GM13977 (cell line): ENCODE data around the gene CNGA1.
"Not testable (repeated sequence)": the region's sequence is repeated elsewhere in the genome, so short reads cannot be mapped to it uniquely, and the experiment has no call there.

ENCODE experiments used
- DNase-seq: peaks from one replicate; pipeline ENCODE4 v3.0.0; 2012; ENCODE audit warnings: low spot score
- CTCF ChIP-seq: IDR thresholded peaks from 2 replicates; pipeline ENCODE4 v1.5.1; 2012; ENCODE audit warnings: mild to moderate bottlenecking, control low read depth; ENCODE audit not compliant: insufficient read depth; ENCODE audit errors: extremely low read depth, missing control alignments
- in situ Hi-C: fragments of 300-500 bp; cut with MboI; formaldehyde crosslinking; loops from one replicate; pipeline ENCODE4 v1.12.0; 2022; ENCODE audit warnings: low sequenced_read_pairs, low pct_unique_long_range_greater_than_20kb, mixed read lengths, inconsistent platforms; ENCODE audit not compliant: unreplicated experiment

The CNGA1 gene

GRCh38 chr4:48015216-48015615 lies 1.3 kb downstream of the CNGA1 start:
- DNase-seq: peak; percentile 22
- in situ Hi-C loops: loop anchor here (10.0 kb wide), 1 partner anchor 70 kb away; no protein-coding TSS in a partner anchor
- no peak for TF ChIP-seq CTCF

DNA sequence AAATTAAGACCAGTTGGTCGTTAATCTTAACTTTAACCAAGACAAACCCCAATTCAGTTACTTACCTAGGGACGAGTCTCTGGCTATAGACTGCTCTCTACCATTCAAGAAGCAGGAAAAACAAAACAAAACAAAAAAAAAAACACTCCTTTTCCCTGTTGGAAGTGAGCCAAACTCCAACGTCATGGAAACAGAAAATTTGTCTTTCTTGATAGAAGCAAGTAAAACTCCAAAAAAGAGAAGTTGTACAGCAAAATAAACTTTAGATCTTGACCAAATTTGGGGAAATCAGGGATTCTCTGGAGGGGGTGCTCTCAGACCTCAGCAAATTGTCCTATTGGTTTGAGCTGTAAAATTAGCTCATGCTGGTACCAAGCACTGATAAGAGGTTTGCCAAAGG lies 3.7 kb downstream of the CNGA1 start:
- TF ChIP-seq CTCF: no peak
- DNase-seq: no peak
- in situ Hi-C loops: loop anchor here (10.0 kb wide), 1 partner anchor 72 kb away; no protein-coding TSS in a partner anchor

- in situ Hi-C loops: loop anchor here (10.0 kb wide), 1 partner anchor 73 kb away; no protein-coding TSS in a partner anchor
- TF ChIP-seq CTCF: no peak
- no peak for DNase-seq
Measured at GRCh38 chr4:48011722-48012121, 4.8 kb downstream of the CNGA1 start.

GRCh38 chr4:48010906-48011305 lies 5.6 kb downstream of the CNGA1 start:
- in situ Hi-C loops: loop anchor here (10.0 kb wide), 1 partner anchor 74 kb away; no protein-coding TSS in a partner anchor
- DNase-seq: not testable (repeated sequence)

GRCh38 chr4:48008021-48008596 lies 8.4 kb downstream of the CNGA1 start:
- TF ChIP-seq CTCF: no peak
- in situ Hi-C loops: no loop called here
- DNase-seq: no peak

DNA sequence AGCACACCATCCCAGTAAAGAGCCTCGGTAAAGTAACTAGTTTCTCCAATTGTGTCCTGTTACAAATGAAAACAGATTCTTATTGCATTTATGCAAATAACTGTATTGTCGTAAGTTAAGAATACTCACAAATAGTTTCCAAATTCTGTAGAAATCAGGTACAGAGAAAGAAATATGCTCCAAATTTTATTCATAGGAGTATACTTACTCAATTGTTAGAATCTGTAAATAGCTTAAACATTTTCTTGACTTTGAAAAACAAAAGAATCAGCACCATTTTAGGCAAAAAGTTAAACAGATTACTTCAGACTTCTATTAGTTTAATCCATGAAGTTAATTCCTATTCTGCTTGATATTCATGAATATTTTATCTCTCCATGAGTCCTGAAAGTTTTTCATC lies 10.7 kb downstream of the CNGA1 start:
- DNase-seq: no peak
- TF ChIP-seq CTCF: no peak
- in situ Hi-C loops: no loop called here

GRCh38 chr4:48003568-48003967 lies 12.9 kb downstream of the CNGA1 start:
- in situ Hi-C loops: not testable (repeated sequence)

More at GRCh38 chr4:48003568-48003967, 12.9 kb downstream of the CNGA1 start:
- DNase-seq: not testable (repeated sequence)
- peak; percentile 61 for TF ChIP-seq CTCF
